ENCODE results near the gene HSD17B12.

DNA sequence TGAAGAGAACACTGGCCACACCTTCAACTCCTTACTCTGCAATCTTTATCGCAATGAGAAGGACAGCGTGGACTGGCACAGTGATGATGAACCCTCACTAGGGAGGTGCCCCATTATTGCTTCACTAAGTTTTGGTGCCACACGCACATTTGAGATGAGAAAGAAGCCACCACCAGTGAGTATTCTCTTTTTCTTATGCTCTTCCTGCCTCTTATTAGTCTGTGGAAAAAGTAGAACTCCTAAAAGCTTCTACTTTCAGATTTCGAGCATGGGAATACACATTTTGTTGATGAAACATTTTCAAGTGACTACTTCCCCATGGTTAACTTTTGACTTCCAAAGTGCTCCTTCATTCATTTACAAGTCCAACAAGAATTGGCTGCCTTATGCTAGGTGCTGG is 221.0 kb downstream of the HSD17B12 start:
- TF ChIP-seq, protein P1, sequence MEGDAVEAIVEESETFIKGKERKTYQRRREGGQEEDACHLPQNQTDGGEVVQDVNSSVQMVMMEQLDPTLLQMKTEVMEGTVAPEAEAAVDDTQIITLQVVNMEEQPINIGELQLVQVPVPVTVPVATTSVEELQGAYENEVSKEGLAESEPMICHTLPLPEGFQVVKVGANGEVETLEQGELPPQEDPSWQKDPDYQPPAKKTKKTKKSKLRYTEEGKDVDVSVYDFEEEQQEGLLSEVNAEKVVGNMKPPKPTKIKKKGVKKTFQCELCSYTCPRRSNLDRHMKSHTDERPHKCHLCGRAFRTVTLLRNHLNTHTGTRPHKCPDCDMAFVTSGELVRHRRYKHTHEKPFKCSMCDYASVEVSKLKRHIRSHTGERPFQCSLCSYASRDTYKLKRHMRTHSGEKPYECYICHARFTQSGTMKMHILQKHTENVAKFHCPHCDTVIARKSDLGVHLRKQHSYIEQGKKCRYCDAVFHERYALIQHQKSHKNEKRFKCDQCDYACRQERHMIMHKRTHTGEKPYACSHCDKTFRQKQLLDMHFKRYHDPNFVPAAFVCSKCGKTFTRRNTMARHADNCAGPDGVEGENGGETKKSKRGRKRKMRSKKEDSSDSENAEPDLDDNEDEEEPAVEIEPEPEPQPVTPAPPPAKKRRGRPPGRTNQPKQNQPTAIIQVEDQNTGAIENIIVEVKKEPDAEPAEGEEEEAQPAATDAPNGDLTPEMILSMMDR (IDR thresholded peaks at IDR 0.05), result no peak
- no peak for TF ChIP-seq POLR2AphosphoS5 (IDR thresholded peaks at IDR 0.05; ENCODE audit: low read depth, low read length)
- TF ChIP-seq, protein P2, sequence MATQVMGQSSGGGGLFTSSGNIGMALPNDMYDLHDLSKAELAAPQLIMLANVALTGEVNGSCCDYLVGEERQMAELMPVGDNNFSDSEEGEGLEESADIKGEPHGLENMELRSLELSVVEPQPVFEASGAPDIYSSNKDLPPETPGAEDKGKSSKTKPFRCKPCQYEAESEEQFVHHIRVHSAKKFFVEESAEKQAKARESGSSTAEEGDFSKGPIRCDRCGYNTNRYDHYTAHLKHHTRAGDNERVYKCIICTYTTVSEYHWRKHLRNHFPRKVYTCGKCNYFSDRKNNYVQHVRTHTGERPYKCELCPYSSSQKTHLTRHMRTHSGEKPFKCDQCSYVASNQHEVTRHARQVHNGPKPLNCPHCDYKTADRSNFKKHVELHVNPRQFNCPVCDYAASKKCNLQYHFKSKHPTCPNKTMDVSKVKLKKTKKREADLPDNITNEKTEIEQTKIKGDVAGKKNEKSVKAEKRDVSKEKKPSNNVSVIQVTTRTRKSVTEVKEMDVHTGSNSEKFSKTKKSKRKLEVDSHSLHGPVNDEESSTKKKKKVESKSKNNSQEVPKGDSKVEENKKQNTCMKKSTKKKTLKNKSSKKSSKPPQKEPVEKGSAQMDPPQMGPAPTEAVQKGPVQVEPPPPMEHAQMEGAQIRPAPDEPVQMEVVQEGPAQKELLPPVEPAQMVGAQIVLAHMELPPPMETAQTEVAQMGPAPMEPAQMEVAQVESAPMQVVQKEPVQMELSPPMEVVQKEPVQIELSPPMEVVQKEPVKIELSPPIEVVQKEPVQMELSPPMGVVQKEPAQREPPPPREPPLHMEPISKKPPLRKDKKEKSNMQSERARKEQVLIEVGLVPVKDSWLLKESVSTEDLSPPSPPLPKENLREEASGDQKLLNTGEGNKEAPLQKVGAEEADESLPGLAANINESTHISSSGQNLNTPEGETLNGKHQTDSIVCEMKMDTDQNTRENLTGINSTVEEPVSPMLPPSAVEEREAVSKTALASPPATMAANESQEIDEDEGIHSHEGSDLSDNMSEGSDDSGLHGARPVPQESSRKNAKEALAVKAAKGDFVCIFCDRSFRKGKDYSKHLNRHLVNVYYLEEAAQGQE (IDR thresholded peaks at IDR 0.05; ENCODE audit: insufficient read depth in 1 of 2, low read depth in 2 of 2, low read length in 1 of 2), result no peak
- no peak for TF ChIP-seq SIN3A (IDR thresholded peaks at IDR 0.05; ENCODE audit: borderline replicate concordance, insufficient read depth, low read depth, low read length)

Measured in Panc1 (cell line).